Measurements from ENCODE around the gene DMRTC2.

- no peak for TF ChIP-seq CTCF (tag by site-specific recombination; IDR thresholded peaks at IDR 0.05)
- TF ChIP-seq ZNF391 (tag by site-specific recombination; IDR thresholded peaks at IDR 0.05; ENCODE audit: borderline replicate concordance, low read depth), result no peak
- TF ChIP-seq KLF10 (tag by site-specific recombination; IDR thresholded peaks at IDR 0.05), result no peak
- no peak for TF ChIP-seq REST (tag by site-specific recombination; IDR thresholded peaks at IDR 0.05)
- TF ChIP-seq ZBTB8A (tag by site-specific recombination; IDR thresholded peaks at IDR 0.05), result no peak
- no peak for TF ChIP-seq PRDM4 (tag by site-specific recombination; IDR thresholded peaks at IDR 0.05)
- TF ChIP-seq ZSCAN5A (tag by site-specific recombination; IDR thresholded peaks at IDR 0.05), result no peak
- TF ChIP-seq PATZ1 (tag by site-specific recombination; IDR thresholded peaks at IDR 0.05), result no peak
- no peak for TF ChIP-seq ZNF510 (tag by site-specific recombination; IDR thresholded peaks at IDR 0.05; ENCODE audit: insufficient replicate concordance)
- TF ChIP-seq ZBTB7A (tag by site-specific recombination; IDR thresholded peaks at IDR 0.05; ENCODE audit: low read depth), result no peak
Measured at GRCh38 chr19:41851456-41851855, 6.6 kb downstream of the DMRTC2 start.
